GM12891 (cell line): ENCODE data around the gene MMADHC.

ENCODE experiments used
- POLR2A ChIP-seq: IDR thresholded peaks from 2 replicates; pipeline ENCODE4 v1.6.1; 2011; ENCODE audit warnings: low read depth, low read length, control low read depth
- POLR2AphosphoS5 ChIP-seq: IDR thresholded peaks from 2 replicates; pipeline ENCODE4 v1.6.1; 2011; ENCODE audit warnings: low read depth, low read length, control low read depth
- SPI1 ChIP-seq: IDR thresholded peaks from 2 replicates; pipeline ENCODE4 v1.6.1; 2011; ENCODE audit warnings: low read depth, low read length, control low read depth
- TAF1 ChIP-seq: IDR thresholded peaks from 2 replicates; pipeline ENCODE4 v1.6.1; 2011; ENCODE audit warnings: low read depth, low read length, control low read depth

- TF ChIP-seq POLR2AphosphoS5 (no peak), POLR2A (no peak), TAF1 (no peak), SPI1 (no peak)
These were observed 1.5 kb downstream of the MMADHC start for GRCh38 chr2:149586063-149586462.
